Neuronal stem cell (in vitro differentiated cells): Measurements from ENCODE around the gene DTNA.

Source experiments
- DNase-seq: peaks from one replicate; pipeline ENCODE4 v3.0.0-alpha.2; 2013; ENCODE audit warnings: low spot score
- H2AFZ ChIP-seq: one replicate; pipeline ENCODE4 v1.6.1; 2013; ENCODE audit warnings: mild to moderate bottlenecking, low read length, inconsistent platforms
- H2AK5ac ChIP-seq: 2 replicates; pipeline ENCODE4 v1.6.1; 2013; ENCODE audit warnings: low read depth, mild to moderate bottlenecking, inconsistent platforms, low read length, moderate library complexity, mixed read lengths
- H2BK120ac ChIP-seq: 2 replicates; pipeline ENCODE4 v1.6.1; 2013; ENCODE audit warnings: low read depth, mild to moderate bottlenecking, inconsistent platforms, low read length, moderate library complexity, mixed read lengths
- H2BK12ac ChIP-seq: one replicate; pipeline ENCODE4 v1.6.1; 2013; ENCODE audit warnings: low read length, inconsistent platforms
- H2BK15ac ChIP-seq: 2 replicates; pipeline ENCODE4 v1.6.1; 2013; ENCODE audit warnings: mild to moderate bottlenecking, low read length, inconsistent platforms, mixed read lengths
- H2BK5ac ChIP-seq: one replicate; pipeline ENCODE4 v1.6.1; 2013; ENCODE audit warnings: inconsistent platforms, mild to moderate bottlenecking, low read length, moderate library complexity
- H3K14ac ChIP-seq: one replicate; pipeline ENCODE4 v1.6.1; 2013; ENCODE audit warnings: low read length, inconsistent platforms
- H3K18ac ChIP-seq: 2 replicates; pipeline ENCODE4 v1.6.1; 2013; ENCODE audit warnings: low read length, inconsistent platforms
- H3K23ac ChIP-seq: 2 replicates; pipeline ENCODE4 v1.6.1; 2013; ENCODE audit warnings: low read depth, mild to moderate bottlenecking, mixed read lengths, low read length, inconsistent platforms; ENCODE audit not compliant: poor library complexity
- H3K27ac ChIP-seq: replicated peaks from 3 replicates; pipeline ENCODE4 v1.5.1; 2013; ENCODE audit warnings: low read length, inconsistent platforms
- H3K27me3 ChIP-seq, 3 experiments: 2 replicates each; pipeline ENCODE4 v1.6.1; 2013; ENCODE audit warnings: low read length in 3 of 3, mild to moderate bottlenecking in 2 of 3, inconsistent platforms in 1 of 3, low read depth in 1 of 3, mixed read lengths in 1 of 3, moderate library complexity in 1 of 3; ENCODE audit not compliant: control insufficient read depth in 3 of 3, insufficient read depth in 3 of 3
- H3K36me3 ChIP-seq, 2 donors: replicated peaks in 1 of 2; 2 replicates each; pipeline ENCODE4 v1.6.1; 2013; ENCODE audit warnings: low read length in 2 of 2; ENCODE audit not compliant: control insufficient read depth in 2 of 2, insufficient read depth in 2 of 2
- H3K4ac ChIP-seq: 2 replicates; pipeline ENCODE4 v1.6.1; 2013; ENCODE audit warnings: inconsistent platforms, mild to moderate bottlenecking, low read length, moderate library complexity
- H3K4me1 ChIP-seq, 2 donors: 1 replicate in 1 of 2; 2 replicates in 1 of 2; pipeline ENCODE4 v1.6.1; 2013; ENCODE audit warnings: low read length in 2 of 2, low read depth in 1 of 2; ENCODE audit not compliant: control insufficient read depth in 2 of 2, insufficient read depth in 1 of 2
- H3K4me2 ChIP-seq: one replicate; pipeline ENCODE4 v1.6.1; 2013; ENCODE audit warnings: mild to moderate bottlenecking, low read length, inconsistent platforms; ENCODE audit not compliant: insufficient read depth, poor library complexity, severe bottlenecking
- H3K4me3 ChIP-seq, 2 donors: 2 replicates each; pipeline ENCODE4 v1.5.1; 2013; ENCODE audit warnings: low read length in 2 of 2, mild to moderate bottlenecking in 2 of 2, inconsistent platforms in 1 of 2, moderate library complexity in 1 of 2
- H3K79me1 ChIP-seq: one replicate; pipeline ENCODE4 v1.6.1; 2013; ENCODE audit warnings: low read depth, mild to moderate bottlenecking, inconsistent platforms, low read length, moderate library complexity
- H3K9ac ChIP-seq: one replicate; pipeline ENCODE4 v1.6.1; 2013; ENCODE audit warnings: mild to moderate bottlenecking, low read depth, low read length, inconsistent platforms; ENCODE audit not compliant: poor library complexity
- H3K9me3 ChIP-seq, 2 donors: replicated peaks in 1 of 2; 2 replicates each; pipeline versions ENCODE3 to v1.6.1; 2013; ENCODE audit warnings: low read length in 2 of 2, mild to moderate bottlenecking in 2 of 2, inconsistent platforms in 1 of 2, low read depth in 1 of 2, mixed read lengths in 1 of 2, moderate library complexity in 1 of 2; ENCODE audit not compliant: control insufficient read depth in 2 of 2, insufficient read depth in 1 of 2
- H4K8ac ChIP-seq: one replicate; pipeline ENCODE4 v1.6.1; 2013; ENCODE audit warnings: low read depth, mild to moderate bottlenecking, inconsistent platforms, low read length, moderate library complexity
- H4K91ac ChIP-seq: one replicate; pipeline ENCODE4 v1.6.1; 2013; ENCODE audit warnings: low read length, low read depth, mild to moderate bottlenecking, inconsistent platforms; ENCODE audit not compliant: poor library complexity
- WGBS, 2 donors: extraction: QIAGEN DNeasy Blood & Tissue Kit; methylation state at CpG; one replicate each; pipeline ENCODE4 v1.1.7; 2013; ENCODE audit warnings: missing lambda C conversion rate in 2 of 2, mixed read lengths in 1 of 2; ENCODE audit not compliant: insufficient read length in 2 of 2, insufficient replicate concordance in 1 of 2; ENCODE audit errors: extremely low coverage in 2 of 2; 5-methylcytosine and 5-hydroxymethylcytosine counted together

DTNA gene

DNA sequence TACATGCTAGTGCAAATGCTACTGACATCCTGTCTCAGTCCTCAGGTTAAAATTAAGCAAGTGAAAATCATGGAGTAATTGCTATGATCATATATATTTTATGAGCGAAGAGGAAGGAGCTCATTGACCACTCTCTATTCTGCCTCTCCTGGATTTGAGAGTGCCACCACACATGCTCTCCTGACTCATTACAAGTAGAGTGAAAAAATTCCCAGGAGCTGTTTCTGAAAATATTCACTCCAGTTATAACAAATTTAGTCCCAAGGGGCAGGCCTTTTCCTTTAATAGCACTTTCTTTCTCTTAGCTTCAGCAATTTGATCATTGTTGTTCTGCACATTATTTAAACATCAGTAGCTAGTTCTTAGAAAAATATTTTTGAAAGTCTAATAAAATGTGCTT is 176.1 kb downstream of the DTNA start:
- Histone ChIP-seq H3K27ac (no peak overlapping the region), H3K4me1 (no peaks in the 10 kb centered on the region), H2BK15ac (no peak overlapping the region), H3K14ac (no peak overlapping the region), H4K91ac (no peak overlapping the region), H2AK5ac (no peak overlapping the region), H3K36me3 (peaks cover 0 to 10% of the 10 kb centered on the region in 2 donors), H2AFZ (no peak overlapping the region), H4K8ac (no peak overlapping the region), H3K23ac (no peak overlapping the region), H2BK12ac (no peak overlapping the region), H3K9me3 (no peaks in the 10 kb centered on the region), H3K4ac (no peak overlapping the region), H3K4me3 (no peak overlapping the region), H3K27me3 (no peaks in the 10 kb centered on the region), H2BK5ac (no peak overlapping the region), H3K4me2 (no peak overlapping the region), H3K79me1 (no peaks in the 10 kb centered on the region), H3K18ac (no peak overlapping the region), H3K9ac (no peak overlapping the region), H2BK120ac (no peak overlapping the region)
- DNase-seq = no peak
- no CpG with 5 or more reads among the region's 1 CpG for WGBS, 2 donors

DNA sequence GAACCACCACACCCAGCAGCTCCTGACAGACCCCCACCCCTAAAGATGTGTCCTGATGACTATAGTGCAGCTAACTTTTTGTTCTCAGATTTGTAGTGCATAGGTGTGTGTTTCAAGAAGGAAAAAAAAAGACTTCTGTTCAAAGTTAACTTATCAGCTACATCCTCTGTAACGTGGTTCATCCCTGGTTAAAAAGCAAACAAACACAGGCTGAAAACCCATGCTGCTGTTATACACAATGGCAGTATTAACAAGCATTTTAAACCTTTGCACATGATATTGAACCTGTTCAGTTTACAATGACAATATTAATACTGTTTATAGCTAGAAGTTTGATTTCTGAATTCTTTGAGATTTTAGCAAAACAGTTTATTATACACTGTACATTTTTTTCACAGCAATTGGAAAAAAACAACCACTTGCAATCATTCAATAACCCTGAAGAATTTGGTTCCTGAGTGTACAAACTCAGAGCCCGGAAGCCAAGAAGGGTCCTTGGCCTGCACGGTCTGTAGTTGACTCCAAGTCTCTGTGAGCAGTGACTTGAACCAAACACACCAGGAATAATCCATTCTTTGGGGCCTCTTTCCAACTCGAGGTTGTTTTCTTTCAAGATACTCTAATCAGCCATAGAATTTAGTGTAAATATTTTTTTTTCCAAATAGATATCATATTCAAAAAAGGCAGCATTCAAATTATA is 177.9 kb downstream of the DTNA start:
- WGBS, 2 donors = no CpG with 5 or more reads among the region's 4 CpGs

DNA sequence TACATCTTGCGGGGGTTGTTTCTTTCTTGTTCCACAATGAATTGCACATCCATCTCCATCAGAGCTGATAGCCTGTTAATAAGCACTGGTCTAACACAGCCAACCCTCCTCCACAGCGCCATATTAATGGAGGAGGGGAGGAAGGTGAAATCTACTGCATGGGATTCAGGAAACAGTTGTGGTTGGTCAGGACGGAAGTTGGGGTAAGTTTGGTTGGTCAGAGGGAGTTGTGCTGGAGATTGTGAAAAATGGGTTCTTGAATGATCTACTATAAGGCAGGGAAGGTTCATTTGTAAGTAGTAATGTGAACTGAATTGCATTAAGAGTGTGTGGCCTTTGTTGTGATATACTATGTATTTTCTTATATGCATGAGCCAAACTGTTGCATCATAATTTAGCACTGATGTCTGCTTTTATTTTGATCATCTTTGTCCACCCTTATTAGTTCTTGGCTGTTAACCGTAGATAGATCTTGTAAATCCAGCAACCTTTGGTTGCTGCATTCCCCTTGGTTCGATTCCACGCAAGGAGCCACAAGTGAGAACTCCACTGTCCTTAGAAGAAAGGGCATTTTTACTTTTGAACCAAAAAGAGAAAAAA is 180.5 kb downstream of the DTNA start:
- Histone ChIP-seq H3K4ac (no peak overlapping the region), H3K4me3 (no peak overlapping the region), H2AK5ac (no peak overlapping the region), H3K4me2 (no peak overlapping the region), H2BK120ac (no peak overlapping the region), H3K23ac (no peak overlapping the region), H3K9me3 (peaks cover 0 to 16% of the 10 kb centered on the region in 2 donors), H3K27ac (no peak overlapping the region), H3K9ac (no peak overlapping the region), H3K79me1 (no peaks in the 10 kb centered on the region), H2BK5ac (no peak overlapping the region), H4K8ac (no peak overlapping the region), H4K91ac (no peak overlapping the region), H3K14ac (no peak overlapping the region), H2BK12ac (no peak overlapping the region), H2BK15ac (no peak overlapping the region), H3K4me1 (no peaks in the 10 kb centered on the region), H3K36me3 (peaks cover 0 to 2% of the 10 kb centered on the region in 2 donors), H3K18ac (no peak overlapping the region), H3K27me3 (no peaks in the 10 kb centered on the region), H2AFZ (no peak overlapping the region)
- no peak for DNase-seq
- WGBS, 2 donors = no CpG with 5 or more reads among the region's 6 CpGs

More for the DNA sequence above, 177.9 kb downstream of the DTNA start:
- no peaks in the 10 kb centered on the region for H3K9me3 ChIP-seq
- H3K23ac ChIP-seq = no peak overlapping the region
- no peaks in the 10 kb centered on the region for H3K4me1 ChIP-seq
- no peak overlapping the region for H3K9ac ChIP-seq
- H3K36me3 ChIP-seq = peaks cover 0 to 4% of the 10 kb centered on the region in 2 donors
- no peak overlapping the region for H3K4me3 ChIP-seq
- H2BK12ac ChIP-seq = no peak overlapping the region
- H4K8ac ChIP-seq = no peak overlapping the region
- H2AK5ac ChIP-seq = no peak overlapping the region
- no peaks in the 10 kb centered on the region for H3K79me1 ChIP-seq
- H4K91ac ChIP-seq = no peak overlapping the region
- no peak overlapping the region for H3K18ac ChIP-seq
- H3K4ac ChIP-seq = no peak overlapping the region
- no peak overlapping the region for H3K4me2 ChIP-seq
- H2BK5ac ChIP-seq = no peak overlapping the region
- DNase-seq = no peak
- no peak overlapping the region for H2BK120ac ChIP-seq
- H2BK15ac ChIP-seq = no peak overlapping the region
- H2AFZ ChIP-seq = no peak overlapping the region
- H3K14ac ChIP-seq = no peak overlapping the region
- H3K27ac ChIP-seq = no peak overlapping the region
- no peaks in the 10 kb centered on the region for H3K27me3 ChIP-seq

DNA sequence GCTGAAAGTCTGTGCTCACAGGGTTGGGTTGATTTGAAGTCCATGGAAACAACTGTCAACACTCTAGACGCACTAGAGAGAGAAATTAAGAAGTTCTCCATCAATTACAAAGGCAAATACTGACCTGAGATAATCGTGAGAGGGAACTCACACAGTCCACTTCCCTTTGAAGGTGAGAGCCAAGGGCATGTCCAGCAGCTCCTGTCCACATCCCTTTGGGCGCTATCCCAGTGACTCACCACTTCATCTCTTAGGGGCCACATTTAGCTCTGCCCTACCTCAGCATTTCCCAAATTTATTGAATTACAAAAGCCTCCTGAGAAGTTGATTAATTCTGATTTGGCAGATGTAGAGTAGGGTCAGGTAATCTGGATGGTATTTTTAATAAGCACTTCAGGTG is 182.3 kb downstream of the DTNA start:
- H2BK12ac ChIP-seq = no peak overlapping the region
- H2AK5ac ChIP-seq = no peak overlapping the region
- no peaks in the 10 kb centered on the region for H3K4me1 ChIP-seq
- H3K4me2 ChIP-seq = no peak overlapping the region
- no peak overlapping the region for H4K8ac ChIP-seq
- no peaks in the 10 kb centered on the region for H3K79me1 ChIP-seq
- H2BK120ac ChIP-seq = no peak overlapping the region
- H3K4ac ChIP-seq = no peak overlapping the region
- no peak overlapping the region for H4K91ac ChIP-seq
- no peak overlapping the region for H2BK15ac ChIP-seq
- H3K27ac ChIP-seq = no peak overlapping the region
- H3K14ac ChIP-seq = no peak overlapping the region
- no CpG with 5 or more reads among the region's 3 CpGs for WGBS, 2 donors
- no peak overlapping the region for H2BK5ac ChIP-seq
- no peaks in the 10 kb centered on the region for H3K36me3 ChIP-seq
- H3K9me3 ChIP-seq = peaks cover 0 to 16% of the 10 kb centered on the region in 2 donors
- no peak overlapping the region for H2AFZ ChIP-seq
- DNase-seq = no peak
- no peak overlapping the region for H3K18ac ChIP-seq
- H3K9ac ChIP-seq = no peak overlapping the region
- no peaks in the 10 kb centered on the region for H3K27me3 ChIP-seq
- H3K4me3 ChIP-seq = no peak overlapping the region
- H3K23ac ChIP-seq = no peak overlapping the region
